Epithelial cell of prostate (primary cell): Measurements from ENCODE around the gene KCNK15.
"Not testable (repeated sequence)": the region's sequence is repeated elsewhere in the genome, so short reads cannot be mapped to it uniquely, and the experiment has no call there.

ENCODE experiments used
- DNase-seq: peaks from one replicate; pipeline ENCODE4 v3.0.0-alpha.2; 2011; ENCODE audit warnings: low read depth, low spot score
- H3K27ac ChIP-seq: fragments of 450-650 bp; 2 replicates; pipeline ENCODE4 v1.5.1; 2017; ENCODE audit warnings: mild to moderate bottlenecking

Gene KCNK15

GRCh38 chr20:44754554-44754953 is 8.9 kb downstream of the KCNK15 start:
- no peak overlapping the region for H3K27ac ChIP-seq
- DNase-seq = no peak

GRCh38 chr20:44756011-44756688 is 10.5 kb downstream of the KCNK15 start:
- no peak overlapping the region for H3K27ac ChIP-seq

GRCh38 chr20:44756956-44757355 is 11.3 kb downstream of the KCNK15 start:
- DNase-seq = no peak
- H3K27ac ChIP-seq = no peak overlapping the region

More at GRCh38 chr20:44756011-44756688, 10.5 kb downstream of the KCNK15 start:
- DNase-seq = no peak

GRCh38 chr20:44758247-44759101 is 12.8 kb downstream of the KCNK15 start:
- DNase-seq = no peak
- no peak overlapping the region for H3K27ac ChIP-seq

GRCh38 chr20:44759595-44759994 is 13.9 kb downstream of the KCNK15 start:
- H3K27ac ChIP-seq = no peak overlapping the region
- DNase-seq = no peak

GRCh38 chr20:44761423-44761822 is 15.8 kb downstream of the KCNK15 start:
- no peak overlapping the region for H3K27ac ChIP-seq
- no peak for DNase-seq

- DNase-seq = no peak
- no peak overlapping the region for H3K27ac ChIP-seq
These were observed 16.9 kb downstream of the KCNK15 start for GRCh38 chr20:44762466-44763140.

- H3K27ac ChIP-seq, DNase-seq: not testable (repeated sequence)
These were observed 18.1 kb downstream of the KCNK15 start for GRCh38 chr20:44763798-44764197.

GRCh38 chr20:44765091-44765490 is 19.4 kb downstream of the KCNK15 start:
- no peak for DNase-seq
- no peak overlapping the region for H3K27ac ChIP-seq

GRCh38 chr20:44765701-44766347 is 20.2 kb downstream of the KCNK15 start:
- H3K27ac ChIP-seq = no peak overlapping the region
- DNase-seq = peak; percentile 59

- DNase-seq = no peak
- H3K27ac ChIP-seq = no peak overlapping the region
These were observed 22.6 kb downstream of the KCNK15 start for GRCh38 chr20:44768256-44768655.

- DNase-seq = no peak
- no peak overlapping the region for H3K27ac ChIP-seq
These were observed 23.3 kb downstream of the KCNK15 start for GRCh38 chr20:44768854-44769480.

- no peak for DNase-seq
- H3K27ac ChIP-seq = no peak overlapping the region
These were observed 23.8 kb downstream of the KCNK15 start for GRCh38 chr20:44769481-44769863.

GRCh38 chr20:44770484-44771171 is 25.0 kb downstream of the KCNK15 start:
- DNase-seq = no peak
- H3K27ac ChIP-seq = no peak overlapping the region

GRCh38 chr20:44771172-44771535 is 25.5 kb downstream of the KCNK15 start:
- no peak overlapping the region for H3K27ac ChIP-seq

GRCh38 chr20:44772636-44773035 is 27.0 kb downstream of the KCNK15 start:
- DNase-seq = no peak
- no peak overlapping the region for H3K27ac ChIP-seq

More at GRCh38 chr20:44771172-44771535, 25.5 kb downstream of the KCNK15 start:
- DNase-seq = no peak

GRCh38 chr20:44773070-44773829 is 27.6 kb downstream of the KCNK15 start:
- DNase-seq = no peak
- H3K27ac ChIP-seq = no peak overlapping the region

- no peak for DNase-seq
- no peak overlapping the region for H3K27ac ChIP-seq
These were observed 31.3 kb downstream of the KCNK15 start for GRCh38 chr20:44776980-44777379.

- H3K27ac ChIP-seq = no peak overlapping the region
- no peak for DNase-seq
These were observed 34.6 kb downstream of the KCNK15 start for GRCh38 chr20:44780226-44780625.
